Parathyroid adenoma (tissue), 2 donors: ENCODE results near the gene FIS1.

Experiments used
- H2AFZ ChIP-seq: fragments of 300-600 bp; sonication (generic); one replicate; pipeline ENCODE4 v1.7.0; 2017; ENCODE audit warnings: antibody characterized with exemption, mild to moderate bottlenecking
- H3K27ac ChIP-seq: fragments of 300-600 bp; sonication (generic); one replicate; pipeline ENCODE4 v1.7.0; 2017
- H3K27me3 ChIP-seq: fragments of 300-600 bp; sonication (generic); one replicate; pipeline ENCODE4 v1.7.0; 2017; ENCODE audit warnings: low read length; ENCODE audit not compliant: control insufficient read depth, insufficient read depth
- H3K36me3 ChIP-seq: fragments of 300-600 bp; sonication (generic); one replicate; pipeline ENCODE4 v1.7.0; 2017; ENCODE audit warnings: low read length; ENCODE audit not compliant: control insufficient read depth, insufficient read depth
- H3K4me1 ChIP-seq: fragments of 300-600 bp; sonication (generic); one replicate; pipeline ENCODE4 v1.7.0; 2017; ENCODE audit warnings: control low read depth
- H3K4me2 ChIP-seq: fragments of 300-600 bp; sonication (generic); one replicate; pipeline ENCODE4 v1.7.0; 2017; ENCODE audit warnings: low read length
- H3K4me3 ChIP-seq: fragments of 300-600 bp; sonication (generic); one replicate; pipeline ENCODE4 v1.7.0; 2017; ENCODE audit warnings: low read depth, low read length
- H3K79me2 ChIP-seq: fragments of 300-600 bp; sonication (generic); one replicate; pipeline ENCODE4 v1.7.0; 2017; ENCODE audit warnings: control low read depth
- H3K9ac ChIP-seq: fragments of 300-600 bp; sonication (generic); one replicate; pipeline ENCODE4 v1.7.0; 2017; ENCODE audit warnings: mild to moderate bottlenecking
- H3K9me3 ChIP-seq: fragments of 300-600 bp; sonication (generic); one replicate; pipeline ENCODE4 v1.7.0; 2017; ENCODE audit warnings: low read length; ENCODE audit not compliant: control insufficient read depth
- TF ChIP-seq, protein P1 (sequence below): fragments of 300-600 bp; sonication (generic); IDR thresholded peaks from one replicate; pipeline ENCODE4 v1.7.0; 2017; ENCODE audit warnings: antibody characterized with exemption, mild to moderate bottlenecking
- donor health status: primary hyperparathyroidism.

The FIS1 gene

DNA sequence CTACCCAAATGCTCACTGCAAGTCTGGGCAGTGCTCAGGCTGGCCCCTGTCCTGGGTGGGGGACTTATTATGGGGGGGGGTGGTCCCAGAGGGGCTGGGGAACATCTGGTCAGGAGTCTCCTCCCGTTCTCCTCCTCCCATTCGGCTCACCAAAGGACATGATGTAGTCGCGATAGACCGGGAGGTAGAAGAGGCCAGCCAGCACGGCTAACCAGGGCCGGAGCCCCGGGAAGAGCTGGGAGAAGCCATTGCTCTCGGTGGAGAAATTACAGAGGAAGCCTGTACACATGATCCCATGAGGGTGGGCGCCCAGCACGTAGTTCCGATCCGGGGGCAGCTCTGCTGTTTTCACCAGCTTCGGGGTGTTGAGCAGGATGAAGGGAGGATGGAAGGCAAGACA, 46.4 kb downstream of the FIS1 start:
- H3K36me3 ChIP-seq, result no peaks in the 10 kb centered on the region
- no peaks in the 10 kb centered on the region for H3K9me3 ChIP-seq
- H3K4me1 ChIP-seq, result no peaks in the 10 kb centered on the region
- no peak overlapping the region for H3K4me3 ChIP-seq
- H3K27ac ChIP-seq, result no peak overlapping the region
- H2AFZ ChIP-seq, result no peak overlapping the region
- H3K9ac ChIP-seq, result no peak overlapping the region
- TF ChIP-seq, protein P1, sequence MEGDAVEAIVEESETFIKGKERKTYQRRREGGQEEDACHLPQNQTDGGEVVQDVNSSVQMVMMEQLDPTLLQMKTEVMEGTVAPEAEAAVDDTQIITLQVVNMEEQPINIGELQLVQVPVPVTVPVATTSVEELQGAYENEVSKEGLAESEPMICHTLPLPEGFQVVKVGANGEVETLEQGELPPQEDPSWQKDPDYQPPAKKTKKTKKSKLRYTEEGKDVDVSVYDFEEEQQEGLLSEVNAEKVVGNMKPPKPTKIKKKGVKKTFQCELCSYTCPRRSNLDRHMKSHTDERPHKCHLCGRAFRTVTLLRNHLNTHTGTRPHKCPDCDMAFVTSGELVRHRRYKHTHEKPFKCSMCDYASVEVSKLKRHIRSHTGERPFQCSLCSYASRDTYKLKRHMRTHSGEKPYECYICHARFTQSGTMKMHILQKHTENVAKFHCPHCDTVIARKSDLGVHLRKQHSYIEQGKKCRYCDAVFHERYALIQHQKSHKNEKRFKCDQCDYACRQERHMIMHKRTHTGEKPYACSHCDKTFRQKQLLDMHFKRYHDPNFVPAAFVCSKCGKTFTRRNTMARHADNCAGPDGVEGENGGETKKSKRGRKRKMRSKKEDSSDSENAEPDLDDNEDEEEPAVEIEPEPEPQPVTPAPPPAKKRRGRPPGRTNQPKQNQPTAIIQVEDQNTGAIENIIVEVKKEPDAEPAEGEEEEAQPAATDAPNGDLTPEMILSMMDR, result no peak
- no peak overlapping the region for H3K4me2 ChIP-seq
- H3K79me2 ChIP-seq, result no peaks in the 10 kb centered on the region
- H3K27me3 ChIP-seq, result no peaks in the 10 kb centered on the region

DNA sequence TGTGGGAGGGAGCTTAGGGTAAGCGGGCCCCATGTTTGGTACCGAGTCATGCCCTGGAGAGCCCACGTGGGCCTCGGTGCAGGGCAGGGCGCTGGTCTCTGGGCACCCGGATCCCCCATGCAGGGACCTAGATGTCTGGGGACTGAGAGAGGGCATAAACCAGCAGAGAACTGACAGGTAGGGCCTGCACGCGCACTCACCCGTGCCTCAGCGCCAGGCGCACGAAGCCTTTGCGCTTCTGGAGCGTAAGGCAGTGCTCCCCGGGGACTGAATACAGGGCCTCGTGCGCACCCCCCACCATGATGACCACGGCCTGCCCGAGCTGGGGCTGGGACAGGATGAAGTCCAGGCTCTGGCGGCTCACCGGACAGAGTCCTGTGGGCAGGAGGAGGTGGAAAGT, 46.9 kb downstream of the FIS1 start:
- H3K9ac ChIP-seq, result no peak overlapping the region
- H3K27ac ChIP-seq, result no peak overlapping the region
- H3K79me2 ChIP-seq, result no peaks in the 10 kb centered on the region
- no peaks in the 10 kb centered on the region for H3K36me3 ChIP-seq
- H3K4me2 ChIP-seq, result no peak overlapping the region
- H3K9me3 ChIP-seq, result no peaks in the 10 kb centered on the region
- H2AFZ ChIP-seq, result no peak overlapping the region
- TF ChIP-seq, protein P1, result no peak
- H3K4me1 ChIP-seq, result no peaks in the 10 kb centered on the region
- H3K27me3 ChIP-seq, result no peaks in the 10 kb centered on the region
- H3K4me3 ChIP-seq, result no peak overlapping the region

DNA sequence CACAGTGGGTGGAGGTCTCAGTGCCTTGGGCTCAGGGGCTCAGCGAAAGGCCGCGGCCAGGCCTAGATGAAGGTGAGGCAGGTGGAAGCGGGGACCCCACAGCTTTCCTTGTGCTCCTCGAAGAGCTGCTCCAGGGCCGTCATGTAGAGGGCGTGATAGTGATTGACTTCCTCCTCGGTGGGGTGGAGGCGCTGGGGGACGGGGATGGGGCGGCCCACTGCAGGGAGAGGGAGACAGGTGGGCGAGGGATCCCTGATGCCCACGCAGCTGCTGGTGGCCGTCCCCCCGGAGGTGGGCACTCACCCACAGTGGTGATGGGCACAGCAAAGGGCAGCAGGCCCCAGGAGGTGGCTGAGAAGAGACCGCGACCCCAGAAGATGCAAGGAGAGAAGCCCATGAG, 49.0 kb downstream of the FIS1 start:
- H3K4me1 ChIP-seq, result no peaks in the 10 kb centered on the region
- H3K9me3 ChIP-seq, result no peaks in the 10 kb centered on the region
- no peak overlapping the region for H3K9ac ChIP-seq
- no peak overlapping the region for H3K27ac ChIP-seq
- no peaks in the 10 kb centered on the region for H3K36me3 ChIP-seq
- TF ChIP-seq, protein P1, result no peak
- no peak overlapping the region for H3K4me3 ChIP-seq
- H3K27me3 ChIP-seq, result no peaks in the 10 kb centered on the region
- no peak overlapping the region for H2AFZ ChIP-seq
- no peaks in the 10 kb centered on the region for H3K79me2 ChIP-seq
- no peak overlapping the region for H3K4me2 ChIP-seq
